ENCODE data around the gene ZCCHC7. TPM values are rescaled to one million over a fixed set of nuclear protein-coding genes. Genes with fewer than 3 reads are reported as not detected.

The ZCCHC7 gene
- total and polyA plus RNA-seq, 2 experiments from 2014 or later: 29.8 to 38.8 TPM

GRCh38 chr9:37348917-37349316 is 228.5 kb downstream of the ZCCHC7 start:
- no peaks in the 10 kb centered on the region; the same call in none of the 2 replicates for H4K20me1 ChIP-seq (replicated peaks; ENCODE audit: insufficient read depth)
- no peak for TF ChIP-seq ZNF114 (CRISPR knock-in tag; IDR thresholded peaks at IDR 0.05)
- TF ChIP-seq EZH2phosphoT487 (IDR thresholded peaks at IDR 0.05; ENCODE audit: unreplicated experiment): no peak
- TF ChIP-seq EZH2 (IDR thresholded peaks at IDR 0.05; ENCODE audit: low read depth, unreplicated experiment): no peak
- TF ChIP-seq NANOG (IDR thresholded peaks at IDR 0.05; ENCODE audit: borderline replicate concordance): no peak
- TF ChIP-seq CTCF (conservative IDR thresholded peaks at IDR 0.05; ENCODE audit: low read depth in 2 of 2): no peak
- TF ChIP-seq JUNB (IDR thresholded peaks at IDR 0.05; ENCODE audit: unreplicated experiment): no peak
- TF ChIP-seq ETS1 (IDR thresholded peaks at IDR 0.05): no peak
- TF ChIP-seq, protein P1, sequence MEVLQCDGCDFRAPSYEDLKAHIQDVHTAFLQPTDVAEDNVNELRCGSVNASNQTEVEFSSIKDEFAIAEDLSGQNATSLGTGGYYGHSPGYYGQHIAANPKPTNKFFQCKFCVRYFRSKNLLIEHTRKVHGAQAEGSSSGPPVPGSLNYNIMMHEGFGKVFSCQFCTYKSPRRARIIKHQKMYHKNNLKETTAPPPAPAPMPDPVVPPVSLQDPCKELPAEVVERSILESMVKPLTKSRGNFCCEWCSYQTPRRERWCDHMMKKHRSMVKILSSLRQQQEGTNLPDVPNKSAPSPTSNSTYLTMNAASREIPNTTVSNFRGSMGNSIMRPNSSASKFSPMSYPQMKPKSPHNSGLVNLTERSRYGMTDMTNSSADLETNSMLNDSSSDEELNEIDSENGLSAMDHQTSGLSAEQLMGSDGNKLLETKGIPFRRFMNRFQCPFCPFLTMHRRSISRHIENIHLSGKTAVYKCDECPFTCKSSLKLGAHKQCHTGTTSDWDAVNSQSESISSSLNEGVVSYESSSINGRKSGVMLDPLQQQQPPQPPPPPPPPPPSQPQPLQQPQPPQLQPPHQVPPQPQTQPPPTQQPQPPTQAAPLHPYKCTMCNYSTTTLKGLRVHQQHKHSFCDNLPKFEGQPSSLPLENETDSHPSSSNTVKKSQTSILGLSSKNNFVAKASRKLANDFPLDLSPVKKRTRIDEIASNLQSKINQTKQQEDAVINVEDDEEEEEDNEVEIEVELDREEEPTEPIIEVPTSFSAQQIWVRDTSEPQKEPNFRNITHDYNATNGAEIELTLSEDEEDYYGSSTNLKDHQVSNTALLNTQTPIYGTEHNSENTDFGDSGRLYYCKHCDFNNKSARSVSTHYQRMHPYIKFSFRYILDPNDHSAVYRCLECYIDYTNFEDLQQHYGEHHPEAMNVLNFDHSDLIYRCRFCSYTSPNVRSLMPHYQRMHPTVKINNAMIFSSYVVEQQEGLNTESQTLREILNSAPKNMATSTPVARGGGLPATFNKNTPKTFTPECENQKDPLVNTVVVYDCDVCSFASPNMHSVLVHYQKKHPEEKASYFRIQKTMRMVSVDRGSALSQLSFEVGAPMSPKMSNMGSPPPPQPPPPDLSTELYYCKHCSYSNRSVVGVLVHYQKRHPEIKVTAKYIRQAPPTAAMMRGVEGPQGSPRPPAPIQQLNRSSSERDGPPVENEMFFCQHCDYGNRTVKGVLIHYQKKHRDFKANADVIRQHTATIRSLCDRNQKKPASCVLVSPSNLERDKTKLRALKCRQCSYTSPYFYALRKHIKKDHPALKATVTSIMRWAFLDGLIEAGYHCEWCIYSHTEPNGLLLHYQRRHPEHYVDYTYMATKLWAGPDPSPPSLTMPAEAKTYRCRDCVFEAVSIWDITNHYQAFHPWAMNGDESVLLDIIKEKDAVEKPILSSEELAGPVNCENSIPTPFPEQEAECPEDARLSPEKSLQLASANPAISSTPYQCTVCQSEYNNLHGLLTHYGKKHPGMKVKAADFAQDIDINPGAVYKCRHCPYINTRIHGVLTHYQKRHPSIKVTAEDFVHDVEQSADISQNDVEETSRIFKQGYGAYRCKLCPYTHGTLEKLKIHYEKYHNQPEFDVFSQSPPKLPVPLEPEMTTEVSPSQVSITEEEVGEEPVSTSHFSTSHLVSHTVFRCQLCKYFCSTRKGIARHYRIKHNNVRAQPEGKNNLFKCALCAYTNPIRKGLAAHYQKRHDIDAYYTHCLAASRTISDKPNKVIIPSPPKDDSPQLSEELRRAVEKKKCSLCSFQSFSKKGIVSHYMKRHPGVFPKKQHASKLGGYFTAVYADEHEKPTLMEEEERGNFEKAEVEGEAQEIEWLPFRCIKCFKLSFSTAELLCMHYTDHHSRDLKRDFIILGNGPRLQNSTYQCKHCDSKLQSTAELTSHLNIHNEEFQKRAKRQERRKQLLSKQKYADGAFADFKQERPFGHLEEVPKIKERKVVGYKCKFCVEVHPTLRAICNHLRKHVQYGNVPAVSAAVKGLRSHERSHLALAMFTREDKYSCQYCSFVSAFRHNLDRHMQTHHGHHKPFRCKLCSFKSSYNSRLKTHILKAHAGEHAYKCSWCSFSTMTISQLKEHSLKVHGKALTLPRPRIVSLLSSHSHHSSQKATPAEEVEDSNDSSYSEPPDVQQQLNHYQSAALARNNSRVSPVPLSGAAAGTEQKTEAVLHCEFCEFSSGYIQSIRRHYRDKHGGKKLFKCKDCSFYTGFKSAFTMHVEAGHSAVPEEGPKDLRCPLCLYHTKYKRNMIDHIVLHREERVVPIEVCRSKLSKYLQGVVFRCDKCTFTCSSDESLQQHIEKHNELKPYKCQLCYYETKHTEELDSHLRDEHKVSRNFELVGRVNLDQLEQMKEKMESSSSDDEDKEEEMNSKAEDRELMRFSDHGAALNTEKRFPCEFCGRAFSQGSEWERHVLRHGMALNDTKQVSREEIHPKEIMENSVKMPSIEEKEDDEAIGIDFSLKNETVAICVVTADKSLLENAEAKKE (CRISPR knock-in tag; IDR thresholded peaks at IDR 0.05): no peak
- TF ChIP-seq CREB1 (CRISPR knock-in tag; IDR thresholded peaks at IDR 0.05; ENCODE audit: low read depth): no peak
- TF ChIP-seq, protein P2, sequence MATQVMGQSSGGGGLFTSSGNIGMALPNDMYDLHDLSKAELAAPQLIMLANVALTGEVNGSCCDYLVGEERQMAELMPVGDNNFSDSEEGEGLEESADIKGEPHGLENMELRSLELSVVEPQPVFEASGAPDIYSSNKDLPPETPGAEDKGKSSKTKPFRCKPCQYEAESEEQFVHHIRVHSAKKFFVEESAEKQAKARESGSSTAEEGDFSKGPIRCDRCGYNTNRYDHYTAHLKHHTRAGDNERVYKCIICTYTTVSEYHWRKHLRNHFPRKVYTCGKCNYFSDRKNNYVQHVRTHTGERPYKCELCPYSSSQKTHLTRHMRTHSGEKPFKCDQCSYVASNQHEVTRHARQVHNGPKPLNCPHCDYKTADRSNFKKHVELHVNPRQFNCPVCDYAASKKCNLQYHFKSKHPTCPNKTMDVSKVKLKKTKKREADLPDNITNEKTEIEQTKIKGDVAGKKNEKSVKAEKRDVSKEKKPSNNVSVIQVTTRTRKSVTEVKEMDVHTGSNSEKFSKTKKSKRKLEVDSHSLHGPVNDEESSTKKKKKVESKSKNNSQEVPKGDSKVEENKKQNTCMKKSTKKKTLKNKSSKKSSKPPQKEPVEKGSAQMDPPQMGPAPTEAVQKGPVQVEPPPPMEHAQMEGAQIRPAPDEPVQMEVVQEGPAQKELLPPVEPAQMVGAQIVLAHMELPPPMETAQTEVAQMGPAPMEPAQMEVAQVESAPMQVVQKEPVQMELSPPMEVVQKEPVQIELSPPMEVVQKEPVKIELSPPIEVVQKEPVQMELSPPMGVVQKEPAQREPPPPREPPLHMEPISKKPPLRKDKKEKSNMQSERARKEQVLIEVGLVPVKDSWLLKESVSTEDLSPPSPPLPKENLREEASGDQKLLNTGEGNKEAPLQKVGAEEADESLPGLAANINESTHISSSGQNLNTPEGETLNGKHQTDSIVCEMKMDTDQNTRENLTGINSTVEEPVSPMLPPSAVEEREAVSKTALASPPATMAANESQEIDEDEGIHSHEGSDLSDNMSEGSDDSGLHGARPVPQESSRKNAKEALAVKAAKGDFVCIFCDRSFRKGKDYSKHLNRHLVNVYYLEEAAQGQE (IDR thresholded peaks at IDR 0.05; ENCODE audit: unreplicated experiment): no peak
- no peak for TF ChIP-seq ZNF331 (CRISPR knock-in tag; IDR thresholded peaks at IDR 0.05; ENCODE audit: low read depth)
- TF ChIP-seq STAT1 (IDR thresholded peaks at IDR 0.05; ENCODE audit: unreplicated experiment): no peak
- TF ChIP-seq POLR2AphosphoS5 (IDR thresholded peaks at IDR 0.05; ENCODE audit: low read depth): no peak

More at GRCh38 chr9:37348917-37349316, 228.5 kb downstream of the ZCCHC7 start:
- Histone ChIP-seq H3F3A (replicated peaks; ENCODE audit: low read depth) (no peaks in the 10 kb centered on the region), H3K27me3 (ENCODE audit: insufficient read depth) (no peaks in the 10 kb centered on the region), H3K9me2 (ENCODE audit: insufficient read depth) (no peaks in the 10 kb centered on the region), H3K27ac (ENCODE audit: low read depth) (no peak overlapping the region), H3K4me1 (ENCODE audit: insufficient read depth) (no peaks in the 10 kb centered on the region), H3K4me2 (no peak overlapping the region), H3K79me2 (replicated peaks; ENCODE audit: insufficient read depth) (no peaks in the 10 kb centered on the region), H3K4me3 (no peak overlapping the region), H3K36me3 (ENCODE audit: insufficient read depth) (no peaks in the 10 kb centered on the region), H2AFZ (no peak overlapping the region)
- ATAC-seq (no peak), DNase-seq (ENCODE audit: low spot score) (no peak)
- Mint-ChIP-seq H3K9me3 (no peaks in the 10 kb centered on the region), H3K4me1 (no peaks in the 10 kb centered on the region), H3K27ac (no peak overlapping the region), H3K27me3 (ENCODE audit: insufficient read depth, low read depth, poor library complexity) (no peaks in the 10 kb centered on the region), H3K4me3 (no peak overlapping the region), H3K36me3 (ENCODE audit: low read depth) (no peaks in the 10 kb centered on the region)
